GM12878 (cell line): ENCODE results near the gene FITM1.

Source experiments
- BACH1 ChIP-seq: fragments of 450-650 bp; IDR thresholded peaks from 2 replicates; pipeline ENCODE4 v1.6.1; 2017; ENCODE audit warnings: mild to moderate bottlenecking, borderline replicate concordance
- CREM ChIP-seq: IDR thresholded peaks from 2 replicates; pipeline ENCODE4 v1.6.1; 2014; ENCODE audit warnings: antibody characterized with exemption, low read depth
- EED ChIP-seq: sonication (generic); IDR thresholded peaks from 2 replicates; pipeline ENCODE4 v1.6.1; 2016; ENCODE audit warnings: antibody characterized with exemption, low read depth
- EP300 ChIP-seq, 2 experiments: fragments of 150-350 bp in 1 of 2; IDR thresholded peaks; 2 replicates each; pipeline ENCODE4 v1.6.1; 2011 to 2012; ENCODE audit warnings: low read depth in 2 of 2, low read length in 2 of 2, borderline replicate concordance in 1 of 2, improper control_type of control experiment in 1 of 2, inconsistent platforms in 1 of 2; ENCODE audit not compliant: control insufficient read depth in 1 of 2
- POLR2AphosphoS5 ChIP-seq: IDR thresholded peaks from 2 replicates; pipeline ENCODE4 v1.6.1; 2011; ENCODE audit warnings: mild to moderate bottlenecking, low read length, inconsistent platforms
- RELA ChIP-seq: fragments of 450-650 bp; IDR thresholded peaks from 2 replicates; pipeline ENCODE4 v1.8.0; 2014; ENCODE audit warnings: borderline replicate concordance; ENCODE audit not compliant: partially characterized antibody
- REST ChIP-seq: IDR thresholded peaks from 2 replicates; pipeline ENCODE4 v1.6.1; 2012; ENCODE audit warnings: mild to moderate bottlenecking, low read depth, low read length
- SMAD1 ChIP-seq: fragments of 450-650 bp; IDR thresholded peaks from 2 replicates; pipeline ENCODE4 v1.6.1; 2018; ENCODE audit warnings: mild to moderate bottlenecking, low read depth; ENCODE audit not compliant: partially characterized antibody
- TCF12 ChIP-seq: IDR thresholded peaks from 2 replicates; pipeline ENCODE4 v1.6.1; 2011; ENCODE audit warnings: low read depth, mild to moderate bottlenecking, low read length
- TCF3 ChIP-seq: IDR thresholded peaks from 2 replicates; pipeline ENCODE4 v1.6.1; 2012; ENCODE audit warnings: low read depth, mild to moderate bottlenecking, low read length, borderline replicate concordance; ENCODE audit not compliant: insufficient read depth
- ZNF384 ChIP-seq: IDR thresholded peaks from 2 replicates; pipeline ENCODE4 v1.6.1; 2012; ENCODE audit warnings: low read depth, mild to moderate bottlenecking, low read length, improper control_type of control experiment, borderline replicate concordance
- TF ChIP-seq, protein P1 (sequence below): IDR thresholded peaks from 2 replicates; pipeline ENCODE4 v1.6.1; 2012; ENCODE audit warnings: low read depth, low read length, improper control_type of control experiment
- TF ChIP-seq, protein P2 (sequence below), 3 experiments: IDR thresholded peaks in 2 of 3; conservative IDR thresholded peaks in 1 of 3; 2 replicates each; pipeline ENCODE4 v1.5.1; 2011; ENCODE audit warnings: low read depth in 3 of 3, low read length in 3 of 3, mild to moderate bottlenecking in 3 of 3, control low read depth in 2 of 3, moderate library complexity in 2 of 3, inconsistent platforms in 1 of 3, mixed read lengths in 1 of 3; ENCODE audit not compliant: control insufficient read depth in 2 of 3, insufficient read depth in 1 of 3; ENCODE audit errors: extremely low read depth in 1 of 3
- TF ChIP-seq, protein P3 (sequence below): fragments of 450-650 bp; formaldehyde crosslinking; IDR thresholded peaks from 2 replicates; pipeline ENCODE4 v1.5.0; 2022; ENCODE audit warnings: mild to moderate bottlenecking, missing genetic modification characterization

GRCh38 chr14:24181371-24182077 is 51.1 kb downstream of the FITM1 start:
- TF ChIP-seq ZNF384 (no peak), EED (no peak), TCF12 (no peak), RELA (no peak), TCF3 (no peak), POLR2AphosphoS5 (peak; percentile 56), REST (no peak), BACH1 (no peak), EP300 (IDR thresholded peaks at IDR 0.05; ENCODE audit: borderline replicate concordance in 1 of 2, control insufficient read depth in 1 of 2, low read depth in 2 of 2, low read length in 2 of 2) (no peak), SMAD1 (no peak), CREM (no peak)
- TF ChIP-seq, protein P1, sequence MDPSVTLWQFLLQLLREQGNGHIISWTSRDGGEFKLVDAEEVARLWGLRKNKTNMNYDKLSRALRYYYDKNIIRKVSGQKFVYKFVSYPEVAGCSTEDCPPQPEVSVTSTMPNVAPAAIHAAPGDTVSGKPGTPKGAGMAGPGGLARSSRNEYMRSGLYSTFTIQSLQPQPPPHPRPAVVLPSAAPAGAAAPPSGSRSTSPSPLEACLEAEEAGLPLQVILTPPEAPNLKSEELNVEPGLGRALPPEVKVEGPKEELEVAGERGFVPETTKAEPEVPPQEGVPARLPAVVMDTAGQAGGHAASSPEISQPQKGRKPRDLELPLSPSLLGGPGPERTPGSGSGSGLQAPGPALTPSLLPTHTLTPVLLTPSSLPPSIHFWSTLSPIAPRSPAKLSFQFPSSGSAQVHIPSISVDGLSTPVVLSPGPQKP = no peak
- TF ChIP-seq, protein P2, sequence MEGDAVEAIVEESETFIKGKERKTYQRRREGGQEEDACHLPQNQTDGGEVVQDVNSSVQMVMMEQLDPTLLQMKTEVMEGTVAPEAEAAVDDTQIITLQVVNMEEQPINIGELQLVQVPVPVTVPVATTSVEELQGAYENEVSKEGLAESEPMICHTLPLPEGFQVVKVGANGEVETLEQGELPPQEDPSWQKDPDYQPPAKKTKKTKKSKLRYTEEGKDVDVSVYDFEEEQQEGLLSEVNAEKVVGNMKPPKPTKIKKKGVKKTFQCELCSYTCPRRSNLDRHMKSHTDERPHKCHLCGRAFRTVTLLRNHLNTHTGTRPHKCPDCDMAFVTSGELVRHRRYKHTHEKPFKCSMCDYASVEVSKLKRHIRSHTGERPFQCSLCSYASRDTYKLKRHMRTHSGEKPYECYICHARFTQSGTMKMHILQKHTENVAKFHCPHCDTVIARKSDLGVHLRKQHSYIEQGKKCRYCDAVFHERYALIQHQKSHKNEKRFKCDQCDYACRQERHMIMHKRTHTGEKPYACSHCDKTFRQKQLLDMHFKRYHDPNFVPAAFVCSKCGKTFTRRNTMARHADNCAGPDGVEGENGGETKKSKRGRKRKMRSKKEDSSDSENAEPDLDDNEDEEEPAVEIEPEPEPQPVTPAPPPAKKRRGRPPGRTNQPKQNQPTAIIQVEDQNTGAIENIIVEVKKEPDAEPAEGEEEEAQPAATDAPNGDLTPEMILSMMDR (IDR thresholded peaks at IDR 0.05 in 2 of 3, conservative IDR thresholded peaks at IDR 0.05 in 1 of 3; ENCODE audit: control insufficient read depth in 2 of 3, extremely low read depth in 1 of 3, insufficient read depth in 1 of 3, low read depth in 3 of 3, low read length in 3 of 3) = no peak
- TF ChIP-seq, protein P3, sequence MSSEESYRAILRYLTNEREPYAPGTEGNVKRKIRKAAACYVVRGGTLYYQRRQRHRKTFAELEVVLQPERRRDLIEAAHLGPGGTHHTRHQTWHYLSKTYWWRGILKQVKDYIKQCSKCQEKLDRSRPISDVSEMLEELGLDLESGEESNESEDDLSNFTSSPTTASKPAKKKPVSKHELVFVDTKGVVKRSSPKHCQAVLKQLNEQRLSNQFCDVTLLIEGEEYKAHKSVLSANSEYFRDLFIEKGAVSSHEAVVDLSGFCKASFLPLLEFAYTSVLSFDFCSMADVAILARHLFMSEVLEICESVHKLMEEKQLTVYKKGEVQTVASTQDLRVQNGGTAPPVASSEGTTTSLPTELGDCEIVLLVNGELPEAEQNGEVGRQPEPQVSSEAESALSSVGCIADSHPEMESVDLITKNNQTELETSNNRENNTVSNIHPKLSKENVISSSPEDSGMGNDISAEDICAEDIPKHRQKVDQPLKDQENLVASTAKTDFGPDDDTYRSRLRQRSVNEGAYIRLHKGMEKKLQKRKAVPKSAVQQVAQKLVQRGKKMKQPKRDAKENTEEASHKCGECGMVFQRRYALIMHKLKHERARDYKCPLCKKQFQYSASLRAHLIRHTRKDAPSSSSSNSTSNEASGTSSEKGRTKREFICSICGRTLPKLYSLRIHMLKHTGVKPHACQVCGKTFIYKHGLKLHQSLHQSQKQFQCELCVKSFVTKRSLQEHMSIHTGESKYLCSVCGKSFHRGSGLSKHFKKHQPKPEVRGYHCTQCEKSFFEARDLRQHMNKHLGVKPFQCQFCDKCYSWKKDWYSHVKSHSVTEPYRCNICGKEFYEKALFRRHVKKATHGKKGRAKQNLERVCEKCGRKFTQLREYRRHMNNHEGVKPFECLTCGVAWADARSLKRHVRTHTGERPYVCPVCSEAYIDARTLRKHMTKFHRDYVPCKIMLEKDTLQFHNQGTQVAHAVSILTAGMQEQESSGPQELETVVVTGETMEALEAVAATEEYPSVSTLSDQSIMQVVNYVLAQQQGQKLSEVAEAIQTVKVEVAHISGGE (CRISPR knock-in tag) = no peak
